ENCODE measurements around the gene PI16. TPM values are rescaled to one million over a fixed set of nuclear protein-coding genes. Genes with fewer than 3 reads are reported as not detected.

Gene PI16
- total RNA-seq, 1 donor from 2014 or later = not detected

DNA sequence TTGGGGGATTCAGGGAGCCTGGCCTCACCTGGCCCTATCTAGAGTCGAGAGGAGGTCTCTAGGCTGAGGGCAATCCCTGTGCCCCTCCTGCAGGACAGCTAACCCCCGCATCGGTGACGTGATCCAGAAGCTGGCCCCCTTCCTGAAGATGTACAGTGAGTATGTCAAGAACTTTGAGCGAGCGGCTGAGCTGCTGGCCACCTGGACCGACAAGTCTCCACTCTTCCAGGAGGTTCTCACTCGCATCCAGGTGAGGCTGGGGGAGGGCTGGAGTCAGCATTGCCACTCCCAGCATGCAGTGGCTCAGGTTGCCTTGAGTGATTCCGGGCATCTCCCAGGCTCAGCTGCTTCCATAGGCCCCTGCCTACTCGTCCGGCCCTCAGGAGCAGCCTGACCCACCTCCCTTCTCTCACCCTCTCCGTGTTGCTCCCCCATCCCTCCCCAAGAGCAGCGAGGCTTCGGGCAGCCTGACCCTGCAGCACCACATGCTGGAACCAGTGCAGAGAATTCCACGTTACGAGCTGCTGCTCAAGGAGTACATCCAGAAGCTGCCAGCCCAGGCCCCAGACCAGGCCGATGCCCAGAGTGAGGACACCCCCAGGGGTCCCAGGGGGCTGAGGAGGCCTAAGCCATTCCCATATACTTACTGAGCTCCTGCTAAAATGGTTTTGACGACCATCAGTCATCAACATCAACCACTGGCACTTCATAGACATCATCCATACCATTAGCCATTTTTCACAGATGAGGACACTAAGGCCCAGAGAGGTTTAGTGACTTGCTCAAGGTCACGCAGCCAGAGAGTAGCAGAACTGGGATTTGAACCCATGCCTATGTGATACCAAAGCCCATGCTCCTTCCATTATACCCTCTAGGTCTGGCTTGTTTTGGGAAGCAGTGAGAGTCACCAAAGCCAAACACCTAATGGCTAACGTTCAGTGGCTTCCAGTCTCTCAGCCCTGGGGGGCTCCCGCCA is 59.3 kb downstream of the PI16 start:
- Mint-ChIP-seq H3K4me1 (ENCODE audit: unreplicated experiment) (peaks cover 10% of the 10 kb centered on the region), H3K27ac (no peak overlapping the region), H3K27me3 (no peaks in the 10 kb centered on the region), H3K9me3 (no peaks in the 10 kb centered on the region), H3K4me3 (no peak overlapping the region), H3K36me3 (no peaks in the 10 kb centered on the region)
- TF ChIP-seq, protein P1, sequence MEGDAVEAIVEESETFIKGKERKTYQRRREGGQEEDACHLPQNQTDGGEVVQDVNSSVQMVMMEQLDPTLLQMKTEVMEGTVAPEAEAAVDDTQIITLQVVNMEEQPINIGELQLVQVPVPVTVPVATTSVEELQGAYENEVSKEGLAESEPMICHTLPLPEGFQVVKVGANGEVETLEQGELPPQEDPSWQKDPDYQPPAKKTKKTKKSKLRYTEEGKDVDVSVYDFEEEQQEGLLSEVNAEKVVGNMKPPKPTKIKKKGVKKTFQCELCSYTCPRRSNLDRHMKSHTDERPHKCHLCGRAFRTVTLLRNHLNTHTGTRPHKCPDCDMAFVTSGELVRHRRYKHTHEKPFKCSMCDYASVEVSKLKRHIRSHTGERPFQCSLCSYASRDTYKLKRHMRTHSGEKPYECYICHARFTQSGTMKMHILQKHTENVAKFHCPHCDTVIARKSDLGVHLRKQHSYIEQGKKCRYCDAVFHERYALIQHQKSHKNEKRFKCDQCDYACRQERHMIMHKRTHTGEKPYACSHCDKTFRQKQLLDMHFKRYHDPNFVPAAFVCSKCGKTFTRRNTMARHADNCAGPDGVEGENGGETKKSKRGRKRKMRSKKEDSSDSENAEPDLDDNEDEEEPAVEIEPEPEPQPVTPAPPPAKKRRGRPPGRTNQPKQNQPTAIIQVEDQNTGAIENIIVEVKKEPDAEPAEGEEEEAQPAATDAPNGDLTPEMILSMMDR (conservative IDR thresholded peaks at IDR 0.05) = no peak
- DNase-seq (ENCODE audit: extremely low spot score, unreplicated experiment) = no peak

Other genes starting within 250 kb of the PI16 start
- gene CPNE5, start 115.3 kb upstream of the PI16 start, total RNA-seq (ENCODE audit: low replicate concordance) = 0.14 and 0.72 TPM in 2 replicates
- 35.1 and 50.4 TPM in 2 replicates for gene PPIL1, start 79.9 kb upstream of the PI16 start, total RNA-seq (ENCODE audit: low replicate concordance)
- 37.9 and 42.4 TPM in 2 replicates for gene C6orf89, start 68.8 kb upstream of the PI16 start, total RNA-seq (ENCODE audit: low replicate concordance)
- 163 and 184 TPM in 2 replicates for gene MTCH1, start 31.5 kb downstream of the PI16 start, total RNA-seq (ENCODE audit: low replicate concordance)
- gene FGD2, start 50.9 kb downstream of the PI16 start, total RNA-seq (ENCODE audit: low replicate concordance) = 0.10 TPM in 1 of 2 replicates, not detected in the other
- 41.5 and 74.2 TPM in 2 replicates for gene PIM1, start 215.4 kb downstream of the PI16 start, total RNA-seq (ENCODE audit: low replicate concordance)